ENCODE results near the gene PLCB1.

The PLCB1 gene

GRCh38 chr20:8306937-8307336 is 174.9 kb downstream of the PLCB1 start:
- DNase-seq: no peak

- no peak for DNase-seq
These were observed 177.6 kb downstream of the PLCB1 start for GRCh38 chr20:8309634-8310033.

GRCh38 chr20:8310618-8311017 is 178.6 kb downstream of the PLCB1 start:
- no peak for DNase-seq

GRCh38 chr20:8313073-8313472 is 181.0 kb downstream of the PLCB1 start:
- DNase-seq: no peak

GRCh38 chr20:8315639-8316573 is 183.8 kb downstream of the PLCB1 start:
- no peak for DNase-seq

- no peak for DNase-seq
These were observed 185.4 kb downstream of the PLCB1 start for GRCh38 chr20:8317448-8317847.

GRCh38 chr20:8318965-8319625 is 187.0 kb downstream of the PLCB1 start:
- DNase-seq: no peak

GRCh38 chr20:8320306-8320705 is 188.2 kb downstream of the PLCB1 start:
- no peak for DNase-seq

- DNase-seq: no peak
These were observed 188.9 kb downstream of the PLCB1 start for GRCh38 chr20:8321001-8321400.

GRCh38 chr20:8322662-8323217 is 190.7 kb downstream of the PLCB1 start:
- DNase-seq: no peak

GRCh38 chr20:8326191-8326590 is 194.1 kb downstream of the PLCB1 start:
- DNase-seq: no peak

GRCh38 chr20:8326899-8327298 is 194.8 kb downstream of the PLCB1 start:
- DNase-seq: no peak

- DNase-seq: no peak
These were observed 196.1 kb downstream of the PLCB1 start for GRCh38 chr20:8328189-8328588.

GRCh38 chr20:8330319-8330784 is 198.3 kb downstream of the PLCB1 start:
- DNase-seq: no peak

- no peak for DNase-seq
These were observed 199.0 kb downstream of the PLCB1 start for GRCh38 chr20:8330785-8331695.

GRCh38 chr20:8331740-8332412 is 199.8 kb downstream of the PLCB1 start:
- DNase-seq: no peak

GRCh38 chr20:8334641-8335040 is 202.6 kb downstream of the PLCB1 start:
- DNase-seq: no peak

GRCh38 chr20:8335059-8335458 is 203.0 kb downstream of the PLCB1 start:
- no peak for DNase-seq

- no peak for DNase-seq
These were observed 203.6 kb downstream of the PLCB1 start for GRCh38 chr20:8335495-8336195.

- no peak for DNase-seq
These were observed 207.3 kb downstream of the PLCB1 start for GRCh38 chr20:8339349-8339748.

- no peak for DNase-seq
These were observed 210.3 kb downstream of the PLCB1 start for GRCh38 chr20:8342391-8342790.

Data from SHP77 treated with DMSO at 0.1 percent for 48 hours (cell line).